Measurements from ENCODE around the gene SECISBP2L. TPM values are rescaled to one million over a fixed set of nuclear protein-coding genes. Genes with fewer than 3 reads are reported as not detected.

The SECISBP2L gene
- total and polyA plus RNA-seq, 2 of the 4 experiments (the other 2 are of a cell fraction) = 13.1 to 34.1 TPM

DNA sequence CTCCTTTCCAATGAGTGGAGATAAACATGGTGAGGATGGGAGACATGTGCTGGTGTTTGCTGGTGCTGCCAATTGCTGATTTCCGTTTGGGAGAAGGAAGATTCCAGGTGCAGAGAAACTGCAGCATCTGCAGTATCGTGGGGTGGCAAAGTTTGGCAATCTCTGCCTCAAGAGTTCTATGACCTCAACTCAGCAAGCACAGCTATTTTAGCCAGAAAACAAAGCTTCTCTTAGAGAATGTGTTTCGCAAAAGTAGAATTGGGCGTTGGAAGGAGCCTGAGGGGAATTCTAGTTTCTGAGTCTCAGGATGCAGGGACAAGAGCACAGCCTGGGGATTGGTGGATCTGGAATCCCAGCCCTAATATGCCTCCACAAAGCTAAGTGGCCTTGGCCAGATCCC is 64.3 kb downstream of the SECISBP2L start:
- Histone ChIP-seq H4K20me1 (ENCODE audit: insufficient read depth, low read length) (no peaks in the 10 kb centered on the region), H2AK9ac (replicated peaks; ENCODE audit: low read depth, low read length, poor library complexity) (no peak overlapping the region), H2BK5ac (ENCODE audit: low read depth, low read length, poor library complexity, severe bottlenecking) (no peak overlapping the region), H4K5ac (ENCODE audit: low read depth, low read length) (no peak overlapping the region), H4K8ac (ENCODE audit: low read depth in 2 of 2, low read length in 2 of 2) (no peak overlapping the region), H2AFZ (replicated peaks; ENCODE audit: low read length, poor library complexity) (no peak overlapping the region), H2BK20ac (ENCODE audit: low read depth, low read length) (no peak overlapping the region), H3K9ac (ENCODE audit: low read depth, low read length) (no peak overlapping the region), H2BK120ac (ENCODE audit: low read depth, low read length) (no peak overlapping the region), H3K23ac (ENCODE audit: low read depth, low read length) (no peak overlapping the region), H3K4me3 (ENCODE audit: insufficient read depth, low read depth, low read length) (no peak overlapping the region), H3K27me3 (ENCODE audit: control insufficient read depth, insufficient read depth, low read length) (no peaks in the 10 kb centered on the region), H3K27ac (ENCODE audit: insufficient read depth, low read length) (no peak overlapping the region), H3K4ac (ENCODE audit: low read depth, low read length) (no peak overlapping the region), H3K36me3 (ENCODE audit: control insufficient read depth, insufficient read depth, low read length) (0 out of 2 replicates have a peak, but pooled peaks cover 2% of the 10 kb centered on the region), H4K91ac (ENCODE audit: insufficient read depth, low read depth, low read length) (no peak overlapping the region), H3K9me3 (ENCODE audit: control insufficient read depth, insufficient read depth, low read length) (no peaks in the 10 kb centered on the region), H2AK5ac (ENCODE audit: low read depth, low read length) (no peak overlapping the region; the same call in 1 of the 2 replicates), H3K14ac (replicated peaks; ENCODE audit: low read depth, low read length) (no peak overlapping the region), H3K4me2 (ENCODE audit: low read depth, low read length) (no peak overlapping the region), H3K79me1 (ENCODE audit: low read depth in 1 of 2, low read length in 2 of 2) (no peaks in the 10 kb centered on the region), H3K18ac (ENCODE audit: low read depth, low read length) (no peak overlapping the region), H2BK15ac (ENCODE audit: low read depth, low read length) (no peak overlapping the region), H3K4me1 (ENCODE audit: control insufficient read depth, insufficient read depth, low read length) (peaks cover 3% of the 10 kb centered on the region), H3K9me1 (ENCODE audit: insufficient read depth, low read length) (no peaks in the 10 kb centered on the region; the same call in 1 of the 2 replicates), H3K56ac (ENCODE audit: extremely low read depth, insufficient read depth, low read length) (no peak overlapping the region)
- no TSS peak for BruUV-seq (replicated peaks)
- TF ChIP-seq, protein P1, sequence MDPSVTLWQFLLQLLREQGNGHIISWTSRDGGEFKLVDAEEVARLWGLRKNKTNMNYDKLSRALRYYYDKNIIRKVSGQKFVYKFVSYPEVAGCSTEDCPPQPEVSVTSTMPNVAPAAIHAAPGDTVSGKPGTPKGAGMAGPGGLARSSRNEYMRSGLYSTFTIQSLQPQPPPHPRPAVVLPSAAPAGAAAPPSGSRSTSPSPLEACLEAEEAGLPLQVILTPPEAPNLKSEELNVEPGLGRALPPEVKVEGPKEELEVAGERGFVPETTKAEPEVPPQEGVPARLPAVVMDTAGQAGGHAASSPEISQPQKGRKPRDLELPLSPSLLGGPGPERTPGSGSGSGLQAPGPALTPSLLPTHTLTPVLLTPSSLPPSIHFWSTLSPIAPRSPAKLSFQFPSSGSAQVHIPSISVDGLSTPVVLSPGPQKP (IDR thresholded peaks at IDR 0.05; ENCODE audit: borderline replicate concordance, low read depth, low read length) = no peak
- TF ChIP-seq, protein P2, sequence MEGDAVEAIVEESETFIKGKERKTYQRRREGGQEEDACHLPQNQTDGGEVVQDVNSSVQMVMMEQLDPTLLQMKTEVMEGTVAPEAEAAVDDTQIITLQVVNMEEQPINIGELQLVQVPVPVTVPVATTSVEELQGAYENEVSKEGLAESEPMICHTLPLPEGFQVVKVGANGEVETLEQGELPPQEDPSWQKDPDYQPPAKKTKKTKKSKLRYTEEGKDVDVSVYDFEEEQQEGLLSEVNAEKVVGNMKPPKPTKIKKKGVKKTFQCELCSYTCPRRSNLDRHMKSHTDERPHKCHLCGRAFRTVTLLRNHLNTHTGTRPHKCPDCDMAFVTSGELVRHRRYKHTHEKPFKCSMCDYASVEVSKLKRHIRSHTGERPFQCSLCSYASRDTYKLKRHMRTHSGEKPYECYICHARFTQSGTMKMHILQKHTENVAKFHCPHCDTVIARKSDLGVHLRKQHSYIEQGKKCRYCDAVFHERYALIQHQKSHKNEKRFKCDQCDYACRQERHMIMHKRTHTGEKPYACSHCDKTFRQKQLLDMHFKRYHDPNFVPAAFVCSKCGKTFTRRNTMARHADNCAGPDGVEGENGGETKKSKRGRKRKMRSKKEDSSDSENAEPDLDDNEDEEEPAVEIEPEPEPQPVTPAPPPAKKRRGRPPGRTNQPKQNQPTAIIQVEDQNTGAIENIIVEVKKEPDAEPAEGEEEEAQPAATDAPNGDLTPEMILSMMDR (conservative IDR thresholded peaks at IDR 0.05; ENCODE audit: low read depth, low read length) = no peak
- TF ChIP-seq MAFK (IDR thresholded peaks at IDR 0.05; ENCODE audit: low read depth, low read length) (no peak), RCOR1 (IDR thresholded peaks at IDR 0.05; ENCODE audit: insufficient replicate concordance, low read length) (no peak), MXI1 (IDR thresholded peaks at IDR 0.05; ENCODE audit: borderline replicate concordance, low read depth, low read length) (no peak), MAZ (IDR thresholded peaks at IDR 0.05; ENCODE audit: borderline replicate concordance, low read depth, low read length) (no peak), RAD21 (IDR thresholded peaks at IDR 0.05; ENCODE audit: low read length) (no peak)
- POLR2A ChIA-PET (ENCODE audit: unreplicated experiment) = no interaction called here
- in situ Hi-C loops (cut with MboI; ENCODE audit: low sequenced_read_pairs) = no loop called here
- intact Hi-C loops (cut with micrococcal nuclease) = no loop called here
- ATAC-seq (ENCODE audit: low read depth) (no peak), DNase-seq (no peak)
- 40% methylated on average over 1 of the region's 4 CpGs; no CpG with 5 or more reads in 1 of the 2 experiments for WGBS, 2 experiments (ENCODE audit: extremely low coverage in 2 of 2, insufficient read length in 1 of 2)
- dilution Hi-C loops (cut with HindIII; ENCODE audit: low sequenced_read_pairs, unreplicated experiment) = no loop called here
- CTCF ChIA-PET = no interaction called here
